GM23248 (cell line): ENCODE measurements around the gene MKI67.

Experiments
- EZH2 ChIP-seq: fragments of 200-600 bp; sonication (generic); IDR thresholded peaks from 2 replicates; pipeline ENCODE4 v1.6.1; 2018; ENCODE audit warnings: antibody characterized with exemption, mild to moderate bottlenecking; ENCODE audit not compliant: insufficient read depth, poor library complexity, severe bottlenecking
- EZH2phosphoT487 ChIP-seq: fragments of 200-600 bp; sonication (generic); IDR thresholded peaks from 2 replicates; pipeline ENCODE4 v1.6.1; 2018; ENCODE audit warnings: antibody characterized with exemption, moderate library complexity, mild to moderate bottlenecking, low read depth; ENCODE audit not compliant: insufficient read depth

- TF ChIP-seq EZH2phosphoT487: no peak
- no peak for TF ChIP-seq EZH2
These were observed 42.9 kb downstream of the MKI67 start for GRCh38 chr10:128083191-128083895.
